HepG2 (cell line): ENCODE data around the gene CCDC88B. TPM values are rescaled to one million over a fixed set of nuclear protein-coding genes. Genes with fewer than 3 reads are reported as not detected.

ENCODE experiments used
- CC2D1A ChIP-seq: sonication (generic); formaldehyde crosslinking; IDR thresholded peaks from 2 replicates; pipeline ENCODE4 v1.8.1; 2023; ENCODE audit warnings: mild to moderate bottlenecking, missing genetic modification reagents
- HNRNPL ChIP-seq: fragments of 200-400 bp; formaldehyde crosslinking; IDR thresholded peaks from 2 replicates; pipeline ENCODE4 v1.6.1; 2017; ENCODE audit warnings: mild to moderate bottlenecking, low read depth, low read length
- IRX3 ChIP-seq: sonication (generic); formaldehyde crosslinking; IDR thresholded peaks from 2 replicates; pipeline ENCODE4 v1.8.1; 2023; ENCODE audit warnings: mild to moderate bottlenecking, low read depth, missing genetic modification reagents, borderline replicate concordance
- MAF1 ChIP-seq: sonication (generic); formaldehyde crosslinking; IDR thresholded peaks from 2 replicates; pipeline ENCODE4 v1.5.0; 2020; ENCODE audit warnings: missing genetic modification reagents, borderline replicate concordance
- NCOA5 ChIP-seq: sonication (generic); formaldehyde crosslinking; IDR thresholded peaks from 2 replicates; pipeline ENCODE4 v1.4.0; 2020; ENCODE audit warnings: missing genetic modification reagents
- POGZ ChIP-seq: sonication (generic); formaldehyde crosslinking; IDR thresholded peaks from 2 replicates; pipeline ENCODE4 v1.4.0; 2020; ENCODE audit warnings: mild to moderate bottlenecking, missing genetic modification reagents
- POLR2A ChIP-seq, 2 experiments: IDR thresholded peaks; 2 replicates each; pipeline ENCODE4 v1.6.1; 2011; ENCODE audit warnings: low read depth in 2 of 2, low read length in 2 of 2, mild to moderate bottlenecking in 1 of 2, moderate library complexity in 1 of 2; ENCODE audit not compliant: insufficient read depth in 1 of 2
- POLR2G ChIP-seq: fragments of 200-400 bp; formaldehyde crosslinking; IDR thresholded peaks from 2 replicates; pipeline ENCODE4 v1.6.1; 2018; ENCODE audit warnings: mild to moderate bottlenecking, low read depth, low read length, moderate library complexity
- RBAK ChIP-seq: sonication (generic); formaldehyde crosslinking; IDR thresholded peaks from 2 replicates; pipeline ENCODE4 v1.5.1; 2020; ENCODE audit warnings: mild to moderate bottlenecking, missing genetic modification reagents
- SNAPC2 ChIP-seq: sonication (generic); formaldehyde crosslinking; IDR thresholded peaks from 2 replicates; pipeline ENCODE4 v1.8.1; 2022; ENCODE audit warnings: mild to moderate bottlenecking, missing genetic modification reagents
- TEAD2 ChIP-seq: sonication (generic); formaldehyde crosslinking; IDR thresholded peaks from 2 replicates; pipeline ENCODE4 v1.9.0; 2021; ENCODE audit warnings: missing genetic modification reagents
- TP53 ChIP-seq: sonication (generic); formaldehyde crosslinking; conservative IDR thresholded peaks from 2 replicates; pipeline ENCODE4 v1.4.0; 2020; ENCODE audit warnings: missing genetic modification reagents
- ZNF101 ChIP-seq: sonication (generic); formaldehyde crosslinking; IDR thresholded peaks from 2 replicates; pipeline ENCODE4 v1.4.0; 2020; ENCODE audit warnings: mild to moderate bottlenecking, low read depth, missing genetic modification reagents, borderline replicate concordance
- ZNF235 ChIP-seq: sonication (generic); formaldehyde crosslinking; IDR thresholded peaks from 2 replicates; pipeline ENCODE4 v1.8.1; 2023; ENCODE audit warnings: mild to moderate bottlenecking, missing genetic modification reagents, borderline replicate concordance
- polyA plus RNA-seq, 8 experiments: library from polyadenylated mRNA; depleted of rRNA in 3 of 8; stranded (reverse) in 7 of 8; unstranded in 1 of 8; fragments of >200 nt; fragmentation: Illumina TruSeq in 4 of 8; extraction: Trizol in 4 of 8; gene quantifications; 2 replicates each; pipeline versions ENCODE4 v1.2.1 to v1.2.3, GENCODE V29; 2011 to 2016; ENCODE audit warnings: low read depth in 4 of 8, missing spikeins in 1 of 8, mixed read lengths in 1 of 8; ENCODE audit not compliant: insufficient read depth in 1 of 8
- total RNA-seq, 5 experiments: library from RNA; depleted of rRNA; stranded (reverse); fragments of >200 nt; fragmentation: Illumina TruSeq; extraction: Trizol; gene quantifications; 2 replicates each; pipeline ENCODE4 v1.2.3, GENCODE V29; 2016; ENCODE audit warnings: low read depth in 1 of 5
- TF ChIP-seq, protein P1 (sequence below): sonication (generic); formaldehyde crosslinking; IDR thresholded peaks from 2 replicates; pipeline ENCODE4 v1.4.0; 2020; ENCODE audit warnings: mild to moderate bottlenecking, missing genetic modification reagents
- TF ChIP-seq, protein P2 (sequence below): sonication (generic); formaldehyde crosslinking; IDR thresholded peaks from 2 replicates; pipeline ENCODE4 v1.5.0; 2020; ENCODE audit warnings: mild to moderate bottlenecking, low read depth, missing genetic modification reagents, borderline replicate concordance
- TF ChIP-seq, protein P3 (sequence below): sonication (generic); formaldehyde crosslinking; IDR thresholded peaks from 2 replicates; pipeline ENCODE4 v1.4.0; 2020; ENCODE audit warnings: mild to moderate bottlenecking, missing genetic modification reagents, borderline replicate concordance
- TF ChIP-seq, protein P4 (sequence below): sonication (generic); formaldehyde crosslinking; IDR thresholded peaks from 2 replicates; pipeline ENCODE4 v1.8.0; 2022; ENCODE audit warnings: mild to moderate bottlenecking, missing genetic modification reagents, moderate library complexity
- TF ChIP-seq, protein P5 (sequence below): sonication (generic); formaldehyde crosslinking; IDR thresholded peaks from 2 replicates; pipeline ENCODE4 v1.4.0; 2020; ENCODE audit warnings: mild to moderate bottlenecking, low read depth, missing genetic modification reagents
- TF ChIP-seq, protein P6 (sequence below): sonication (generic); formaldehyde crosslinking; IDR thresholded peaks from 2 replicates; pipeline ENCODE4 v1.5.1; 2020; ENCODE audit warnings: missing genetic modification reagents, mild to moderate bottlenecking, borderline replicate concordance

Gene CCDC88B
- total and polyA plus RNA-seq, 2 of the 13 experiments (the other 11 are each of a cell fraction or from before 2014, with no cell fraction given), result 3.6 to 4.8 TPM

DNA sequence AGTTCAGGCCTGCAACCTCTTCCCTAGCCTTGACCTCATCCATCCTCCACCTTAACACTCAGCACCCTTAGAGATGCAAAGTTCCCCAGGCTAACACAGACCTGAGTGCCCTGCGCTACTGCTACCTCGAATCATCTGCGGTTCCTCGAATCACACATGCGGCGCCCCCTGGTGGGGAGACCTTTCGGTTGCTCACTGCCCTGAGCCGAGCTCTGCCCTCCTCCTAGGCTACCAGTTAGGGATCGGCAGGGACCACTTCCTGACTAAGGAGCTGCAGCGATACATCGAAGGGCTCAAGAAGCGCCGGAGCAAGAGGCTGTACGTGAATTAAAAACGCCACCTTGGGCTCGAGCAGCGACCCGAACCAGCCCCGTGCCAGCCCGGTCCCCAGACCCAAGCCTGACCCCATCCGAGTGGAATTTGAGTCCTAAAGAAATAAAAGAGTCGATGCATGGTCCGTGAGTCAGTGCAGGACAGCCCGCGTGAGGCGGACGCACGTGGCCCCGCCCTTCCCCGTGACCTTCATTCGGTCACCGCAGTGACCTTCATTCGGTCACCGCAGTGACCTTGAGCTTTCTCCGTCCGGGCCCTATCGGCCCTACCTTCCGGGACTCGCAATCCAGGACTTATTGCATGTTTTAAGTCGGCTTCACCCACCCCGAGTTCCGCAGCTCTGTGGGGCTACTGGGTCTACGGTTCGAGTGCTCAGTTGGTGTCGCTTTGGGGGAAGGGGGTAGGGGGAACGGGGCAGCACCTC lies 35.5 kb upstream of the CCDC88B start (continued):
- TF ChIP-seq CC2D1A (CRISPR knock-in tag) (no peak), TEAD2 (no peak), POGZ (CRISPR knock-in tag) (no peak), IRX3 (CRISPR knock-in tag) (no peak), POLR2A (IDR thresholded peaks at IDR 0.05; ENCODE audit: insufficient read depth in 1 of 2, low read depth in 2 of 2, low read length in 2 of 2) (peak in 1 of 2 experiments; percentile 62; a peak in 2 of 4 replicates), ZNF101 (CRISPR knock-in tag) (no peak), MAF1 (CRISPR knock-in tag) (peak; percentile 78), RBAK (CRISPR knock-in tag) (no peak), TP53 (peak; percentile 79; the same call in 1 of the 2 replicates), NCOA5 (CRISPR knock-in tag) (no peak), HNRNPL (0 out of 2 replicates have a peak, but pooled peaks have one; percentile 62), POLR2G (peak; percentile 74), SNAPC2 (CRISPR knock-in tag) (no peak), ZNF235 (CRISPR knock-in tag) (no peak)
- TF ChIP-seq, protein P1, sequence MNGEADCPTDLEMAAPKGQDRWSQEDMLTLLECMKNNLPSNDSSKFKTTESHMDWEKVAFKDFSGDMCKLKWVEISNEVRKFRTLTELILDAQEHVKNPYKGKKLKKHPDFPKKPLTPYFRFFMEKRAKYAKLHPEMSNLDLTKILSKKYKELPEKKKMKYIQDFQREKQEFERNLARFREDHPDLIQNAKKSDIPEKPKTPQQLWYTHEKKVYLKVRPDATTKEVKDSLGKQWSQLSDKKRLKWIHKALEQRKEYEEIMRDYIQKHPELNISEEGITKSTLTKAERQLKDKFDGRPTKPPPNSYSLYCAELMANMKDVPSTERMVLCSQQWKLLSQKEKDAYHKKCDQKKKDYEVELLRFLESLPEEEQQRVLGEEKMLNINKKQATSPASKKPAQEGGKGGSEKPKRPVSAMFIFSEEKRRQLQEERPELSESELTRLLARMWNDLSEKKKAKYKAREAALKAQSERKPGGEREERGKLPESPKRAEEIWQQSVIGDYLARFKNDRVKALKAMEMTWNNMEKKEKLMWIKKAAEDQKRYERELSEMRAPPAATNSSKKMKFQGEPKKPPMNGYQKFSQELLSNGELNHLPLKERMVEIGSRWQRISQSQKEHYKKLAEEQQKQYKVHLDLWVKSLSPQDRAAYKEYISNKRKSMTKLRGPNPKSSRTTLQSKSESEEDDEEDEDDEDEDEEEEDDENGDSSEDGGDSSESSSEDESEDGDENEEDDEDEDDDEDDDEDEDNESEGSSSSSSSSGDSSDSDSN (CRISPR knock-in tag), result no peak; the same call in 1 of the 2 replicates
- TF ChIP-seq, protein P2, sequence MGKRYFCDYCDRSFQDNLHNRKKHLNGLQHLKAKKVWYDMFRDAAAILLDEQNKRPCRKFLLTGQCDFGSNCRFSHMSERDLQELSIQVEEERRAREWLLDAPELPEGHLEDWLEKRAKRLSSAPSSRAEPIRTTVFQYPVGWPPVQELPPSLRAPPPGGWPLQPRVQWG (CRISPR knock-in tag), result no peak
- TF ChIP-seq, protein P3, sequence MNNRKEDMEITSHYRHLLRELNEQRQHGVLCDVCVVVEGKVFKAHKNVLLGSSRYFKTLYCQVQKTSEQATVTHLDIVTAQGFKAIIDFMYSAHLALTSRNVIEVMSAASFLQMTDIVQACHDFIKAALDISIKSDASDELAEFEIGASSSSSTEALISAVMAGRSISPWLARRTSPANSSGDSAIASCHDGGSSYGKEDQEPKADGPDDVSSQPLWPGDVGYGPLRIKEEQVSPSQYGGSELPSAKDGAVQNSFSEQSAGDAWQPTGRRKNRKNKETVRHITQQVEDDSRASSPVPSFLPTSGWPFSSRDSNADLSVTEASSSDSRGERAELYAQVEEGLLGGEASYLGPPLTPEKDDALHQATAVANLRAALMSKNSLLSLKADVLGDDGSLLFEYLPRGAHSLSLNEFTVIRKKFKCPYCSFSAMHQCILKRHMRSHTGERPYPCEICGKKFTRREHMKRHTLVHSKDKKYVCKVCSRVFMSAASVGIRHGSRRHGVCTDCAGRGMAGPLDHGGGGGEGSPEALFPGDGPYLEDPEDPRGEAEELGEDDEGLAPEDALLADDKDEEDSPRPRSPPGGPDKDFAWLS (CRISPR knock-in tag), result no peak
- TF ChIP-seq, protein P4, sequence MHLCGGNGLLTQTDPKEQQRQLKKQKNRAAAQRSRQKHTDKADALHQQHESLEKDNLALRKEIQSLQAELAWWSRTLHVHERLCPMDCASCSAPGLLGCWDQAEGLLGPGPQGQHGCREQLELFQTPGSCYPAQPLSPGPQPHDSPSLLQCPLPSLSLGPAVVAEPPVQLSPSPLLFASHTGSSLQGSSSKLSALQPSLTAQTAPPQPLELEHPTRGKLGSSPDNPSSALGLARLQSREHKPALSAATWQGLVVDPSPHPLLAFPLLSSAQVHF, result no peak
- TF ChIP-seq, protein P5, sequence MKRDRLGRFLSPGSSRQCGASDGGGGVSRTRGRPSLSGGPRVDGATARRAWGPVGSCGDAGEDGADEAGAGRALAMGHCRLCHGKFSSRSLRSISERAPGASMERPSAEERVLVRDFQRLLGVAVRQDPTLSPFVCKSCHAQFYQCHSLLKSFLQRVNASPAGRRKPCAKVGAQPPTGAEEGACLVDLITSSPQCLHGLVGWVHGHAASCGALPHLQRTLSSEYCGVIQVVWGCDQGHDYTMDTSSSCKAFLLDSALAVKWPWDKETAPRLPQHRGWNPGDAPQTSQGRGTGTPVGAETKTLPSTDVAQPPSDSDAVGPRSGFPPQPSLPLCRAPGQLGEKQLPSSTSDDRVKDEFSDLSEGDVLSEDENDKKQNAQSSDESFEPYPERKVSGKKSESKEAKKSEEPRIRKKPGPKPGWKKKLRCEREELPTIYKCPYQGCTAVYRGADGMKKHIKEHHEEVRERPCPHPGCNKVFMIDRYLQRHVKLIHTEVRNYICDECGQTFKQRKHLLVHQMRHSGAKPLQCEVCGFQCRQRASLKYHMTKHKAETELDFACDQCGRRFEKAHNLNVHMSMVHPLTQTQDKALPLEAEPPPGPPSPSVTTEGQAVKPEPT (CRISPR knock-in tag), result 0 out of 2 replicates have a peak, but pooled peaks have one; percentile 50
- TF ChIP-seq, protein P6, sequence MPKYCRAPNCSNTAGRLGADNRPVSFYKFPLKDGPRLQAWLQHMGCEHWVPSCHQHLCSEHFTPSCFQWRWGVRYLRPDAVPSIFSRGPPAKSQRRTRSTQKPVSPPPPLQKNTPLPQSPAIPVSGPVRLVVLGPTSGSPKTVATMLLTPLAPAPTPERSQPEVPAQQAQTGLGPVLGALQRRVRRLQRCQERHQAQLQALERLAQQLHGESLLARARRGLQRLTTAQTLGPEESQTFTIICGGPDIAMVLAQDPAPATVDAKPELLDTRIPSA (CRISPR knock-in tag), result no peak
